GM21390 (cell line): ENCODE measurements around the gene FKBP1A.
"Not testable (repeated sequence)": the region's sequence is repeated elsewhere in the genome, so short reads cannot be mapped to it uniquely, and the experiment has no call there.

ENCODE experiments used
- ATAC-seq: cut with Tn5 transposase; IDR thresholded peaks from one replicate; pipeline ENCODE4 v1.9.1; 2021; ENCODE audit not compliant: unreplicated experiment

FKBP1A gene

DNA sequence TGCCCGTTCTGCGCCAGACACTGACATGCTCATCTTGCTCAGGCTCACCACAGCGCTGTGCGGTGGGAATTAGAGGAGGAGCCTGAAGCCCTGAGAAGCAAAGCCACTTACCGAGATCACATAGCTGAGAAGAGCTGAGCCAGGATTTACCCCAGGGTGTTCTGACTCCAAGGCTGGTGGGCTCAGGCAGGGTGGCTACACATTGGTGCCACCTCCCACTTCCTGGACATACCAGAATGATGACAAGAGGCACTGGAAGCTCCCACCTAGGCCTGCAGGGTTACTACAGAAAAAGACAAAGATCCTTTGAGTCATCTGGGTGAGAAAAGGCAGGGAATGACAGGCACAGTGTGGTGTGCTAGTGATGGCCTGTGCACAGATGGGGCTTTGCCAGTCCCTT, 24.4 kb upstream of the FKBP1A start:
- ATAC-seq: no peak

DNA sequence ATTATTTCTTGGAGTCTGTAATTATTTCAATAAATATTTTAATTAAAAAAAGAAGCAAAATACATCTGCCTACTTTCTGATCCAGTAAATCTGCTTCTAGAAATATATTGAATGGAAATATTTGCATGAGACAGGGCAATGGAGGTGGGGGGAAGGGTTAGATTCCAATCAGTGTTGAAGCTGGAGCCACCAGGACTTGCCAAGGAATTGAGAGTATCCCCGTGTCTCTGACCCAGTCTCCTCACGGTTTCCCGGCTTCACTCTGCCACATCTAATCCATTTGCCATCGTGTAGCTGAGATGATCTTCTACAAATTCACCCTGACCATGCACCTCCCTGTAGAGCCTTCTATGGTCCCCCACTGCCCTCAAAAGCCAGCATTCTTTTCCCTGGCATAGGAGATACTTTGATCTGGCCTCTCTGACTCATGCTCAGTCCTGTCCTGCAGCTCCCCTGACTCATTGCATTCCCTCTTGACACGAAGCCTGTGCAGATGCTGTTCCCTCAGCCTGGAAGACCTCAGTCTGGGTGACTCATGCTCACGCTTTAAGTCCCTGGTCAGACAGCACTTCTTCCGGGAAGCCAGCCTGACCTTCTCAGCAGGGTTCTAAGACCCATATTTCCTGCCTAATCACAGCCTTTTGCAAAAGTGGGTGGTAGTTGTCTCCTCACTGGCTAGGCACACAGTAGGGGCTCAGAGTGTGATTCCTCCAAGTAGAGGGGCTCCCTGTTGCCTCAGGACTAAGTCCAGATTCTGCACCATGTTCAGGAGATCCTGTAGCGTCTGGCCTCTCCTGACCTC, 23.0 kb upstream of the FKBP1A start:
- ATAC-seq: no peak

DNA sequence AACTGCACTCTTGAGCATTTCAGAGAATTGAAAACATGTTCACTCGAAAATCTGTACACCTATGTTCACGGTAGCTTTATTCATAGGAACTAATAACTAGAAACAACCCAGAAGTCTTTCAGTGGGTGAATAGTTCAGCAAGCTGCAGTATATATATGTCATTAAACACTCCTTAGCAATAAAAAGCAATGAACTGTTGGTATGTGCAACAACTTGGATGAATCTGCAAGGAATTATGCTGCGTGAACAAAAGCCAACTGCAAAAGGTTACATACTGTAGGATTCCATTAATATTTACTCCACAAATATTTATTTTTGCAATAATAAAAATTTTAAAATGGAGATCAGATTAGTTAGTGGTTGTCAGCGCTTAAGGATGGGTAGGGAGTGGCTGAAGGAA, 22.1 kb upstream of the FKBP1A start:
- no peak for ATAC-seq

DNA sequence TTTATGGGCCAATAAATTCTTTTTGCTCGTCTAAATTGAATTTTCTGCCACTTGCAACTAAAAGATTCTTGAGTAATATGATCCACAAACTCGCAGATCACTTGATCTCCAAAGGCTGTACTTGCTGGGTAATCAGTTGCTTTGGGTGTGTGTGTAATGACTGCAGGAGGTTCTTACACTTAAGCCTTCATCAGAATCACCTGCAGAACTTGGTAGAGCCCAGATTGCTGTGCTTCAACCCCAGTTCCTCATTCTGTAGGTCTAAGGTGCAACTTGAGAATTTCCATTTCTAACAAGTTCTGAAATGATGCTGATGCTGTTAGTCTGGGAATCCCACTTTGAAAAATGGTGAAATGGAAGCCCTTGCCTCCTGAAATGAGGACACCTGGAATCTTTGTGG, 12.9 kb upstream of the FKBP1A start:
- ATAC-seq: no peak

DNA sequence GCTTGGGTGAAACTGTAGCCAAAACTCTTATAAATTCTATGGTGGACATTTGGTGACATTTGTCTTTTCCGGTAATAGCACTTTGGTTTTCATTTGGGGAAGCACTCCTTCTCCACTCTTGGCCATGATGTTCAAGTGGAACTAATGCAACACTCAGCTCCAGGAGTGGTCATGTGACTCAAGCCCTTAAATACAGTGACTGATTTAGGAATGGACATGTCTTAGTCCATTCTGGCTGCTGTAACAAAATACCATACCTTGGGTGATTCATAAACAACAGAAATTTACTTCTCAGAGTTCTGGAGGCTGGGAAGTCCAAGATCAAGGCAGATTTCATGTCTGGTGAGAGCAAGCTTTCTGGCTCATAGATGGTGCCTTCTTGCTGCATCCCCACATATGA, 10.8 kb upstream of the FKBP1A start:
- ATAC-seq: no peak

GRCh38 chr20:1402149-1402548, 9.3 kb upstream of the FKBP1A start:
- no peak for ATAC-seq

GRCh38 chr20:1401451-1401907, 8.6 kb upstream of the FKBP1A start:
- ATAC-seq: no peak

GRCh38 chr20:1399678-1400366, 7.0 kb upstream of the FKBP1A start:
- ATAC-seq: not testable (repeated sequence)

DNA sequence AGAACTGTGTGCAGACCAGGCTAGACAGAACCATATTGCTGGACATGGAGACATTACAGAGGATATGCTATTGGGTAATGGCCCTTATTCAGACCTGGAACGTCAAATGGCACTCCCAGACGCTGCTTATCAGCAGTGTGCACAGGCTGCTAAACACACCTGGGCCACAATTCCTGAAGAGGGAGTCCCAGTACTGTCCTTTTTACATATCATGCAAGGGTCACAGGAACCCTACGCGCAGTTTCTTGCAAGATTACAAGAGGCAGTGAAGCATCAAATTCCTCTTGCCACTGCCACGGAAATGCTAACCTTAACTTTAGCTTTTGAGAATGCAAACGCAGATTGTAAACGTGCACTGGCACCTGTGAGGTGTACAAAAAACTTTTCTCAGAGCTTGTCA, 5.3 kb upstream of the FKBP1A start:
- not testable (repeated sequence) for ATAC-seq

DNA sequence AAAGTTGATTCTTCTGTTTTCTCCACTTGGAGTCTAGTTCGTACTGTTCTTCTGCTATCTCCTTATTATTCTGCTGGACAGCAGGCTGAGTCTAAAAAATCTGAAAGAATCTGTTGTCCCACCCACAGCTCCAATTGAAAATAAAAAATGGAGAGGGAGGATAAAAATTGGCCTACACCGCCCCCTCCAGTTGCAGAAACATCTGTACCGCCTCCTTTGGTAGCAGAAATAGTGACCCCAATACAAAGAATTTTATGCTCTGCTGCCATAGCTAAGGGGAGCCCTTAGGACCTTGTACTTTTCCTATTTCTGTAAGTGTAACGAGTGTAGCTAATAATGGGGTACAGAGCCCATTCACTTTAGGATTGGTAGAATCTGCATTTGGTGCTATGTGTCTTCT, 4.9 kb upstream of the FKBP1A start:
- no peak for ATAC-seq

DNA sequence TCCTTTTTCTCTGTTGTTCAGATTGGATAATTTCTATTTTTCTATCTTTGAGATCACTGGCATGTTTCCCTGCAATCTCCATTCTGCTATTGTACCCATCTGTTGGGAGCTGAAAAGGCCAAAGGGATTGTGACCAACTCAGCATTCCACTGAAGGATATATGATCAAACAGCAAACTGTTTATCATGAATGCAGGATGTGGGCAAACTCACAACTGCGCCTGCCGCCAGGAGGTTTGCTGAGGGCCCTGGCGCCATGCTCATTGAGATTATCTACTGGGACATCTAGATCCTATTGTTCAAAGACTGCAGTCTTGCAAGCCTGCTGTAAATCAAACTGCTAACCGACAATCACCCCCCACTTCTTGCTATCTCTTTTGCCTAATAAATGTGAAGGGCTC, 3.8 kb upstream of the FKBP1A start:
- no peak for ATAC-seq

DNA sequence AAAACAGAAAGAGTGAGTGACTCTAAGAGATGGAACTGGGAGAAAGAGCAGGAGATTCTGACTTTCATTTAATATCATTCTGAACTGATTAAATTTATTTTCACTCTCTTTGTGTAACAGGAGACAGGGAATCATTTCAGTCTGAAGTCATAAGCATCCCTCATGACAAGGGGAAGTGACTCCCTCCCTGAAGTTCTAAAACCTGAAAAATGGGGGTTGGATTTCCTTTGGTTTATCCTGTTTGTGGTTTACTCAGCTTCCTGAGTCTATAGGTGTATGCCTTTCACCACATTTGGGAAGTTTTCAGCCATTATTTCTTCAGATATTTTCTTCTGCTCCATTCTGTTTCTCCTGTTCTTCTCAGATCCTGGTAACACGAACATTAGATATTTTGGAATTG, 3.4 kb upstream of the FKBP1A start:
- no peak for ATAC-seq

DNA sequence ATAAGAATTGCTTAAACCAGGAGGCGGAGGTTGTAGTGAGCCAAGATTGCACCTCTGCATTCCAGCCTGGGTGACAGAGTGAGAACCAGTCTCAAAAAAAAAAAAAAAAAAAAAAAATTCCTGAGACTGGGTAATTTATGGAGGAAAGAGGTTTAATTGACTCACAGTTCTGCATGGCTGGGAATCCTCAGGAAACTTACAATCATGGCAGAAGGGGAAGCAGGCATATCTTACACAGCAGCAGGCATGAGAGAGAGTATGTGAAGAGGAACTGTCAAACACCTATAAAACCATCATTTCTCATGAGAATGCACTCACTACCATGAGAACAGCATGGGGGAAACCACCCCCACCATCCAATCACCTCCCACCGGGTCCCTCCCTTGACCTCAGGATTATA, 1.8 kb upstream of the FKBP1A start:
- ATAC-seq: no peak

DNA sequence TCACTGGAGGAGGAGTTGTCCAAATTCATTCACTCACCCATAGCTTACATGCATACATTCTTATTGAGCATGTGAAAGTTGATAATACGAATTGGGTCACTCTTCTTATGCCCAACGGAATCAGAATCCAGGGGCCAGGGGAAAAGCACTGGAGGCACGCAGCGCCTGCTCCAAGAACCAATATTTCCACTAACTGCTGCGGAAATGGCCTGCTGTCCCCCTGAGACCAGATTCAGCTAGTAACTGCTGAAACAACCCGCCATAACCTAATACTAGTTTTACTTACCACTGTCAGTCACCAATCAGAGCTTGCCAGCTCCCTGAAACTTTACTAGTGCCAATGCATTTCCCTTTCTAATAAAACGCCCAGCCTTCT, 641 bp upstream of the FKBP1A start:
- ATAC-seq: no peak

GRCh38 chr20:1392443-1392692, 486 bp downstream of the FKBP1A start:
- peak; percentile 35 for ATAC-seq

GRCh38 chr20:1391640-1392442, 1.0 kb downstream of the FKBP1A start:
- ATAC-seq: no peak

- no peak for ATAC-seq
Measured at GRCh38 chr20:1390581-1391403, 2.1 kb downstream of the FKBP1A start.

- no peak for ATAC-seq
Measured at GRCh38 chr20:1389703-1390580, 2.9 kb downstream of the FKBP1A start.

- no peak for ATAC-seq
Measured at GRCh38 chr20:1388741-1389483, 3.9 kb downstream of the FKBP1A start.

GRCh38 chr20:1388253-1388652, 4.6 kb downstream of the FKBP1A start:
- ATAC-seq: no peak
